ENCODE data around the gene DNAH11.
A peak's percentile ranks its signal among the peaks of the same experiment; 100 is the strongest.

The DNAH11 gene

DNA sequence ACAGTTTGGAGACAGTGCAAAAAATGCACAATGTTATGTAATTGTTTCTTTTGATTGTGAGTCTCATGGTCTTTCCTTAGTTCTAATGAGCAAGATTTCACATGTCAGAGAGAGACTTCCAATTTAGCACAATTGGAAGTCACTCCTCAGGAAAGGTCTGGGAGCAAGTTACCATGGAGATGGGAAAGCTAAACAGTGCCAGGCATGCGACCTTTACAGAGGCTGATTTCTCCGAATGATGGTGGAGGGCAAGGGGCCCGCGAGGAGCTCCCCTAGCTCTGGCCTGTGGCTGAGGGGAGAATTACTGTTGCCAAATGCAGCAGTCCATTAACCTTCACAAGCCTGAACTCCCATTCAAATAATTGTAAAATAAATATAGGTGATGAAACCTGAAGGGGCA is 343.6 kb downstream of the DNAH11 start:
- no peak for DNase-seq (ENCODE audit: low read depth)
- TF ChIP-seq, protein P1, sequence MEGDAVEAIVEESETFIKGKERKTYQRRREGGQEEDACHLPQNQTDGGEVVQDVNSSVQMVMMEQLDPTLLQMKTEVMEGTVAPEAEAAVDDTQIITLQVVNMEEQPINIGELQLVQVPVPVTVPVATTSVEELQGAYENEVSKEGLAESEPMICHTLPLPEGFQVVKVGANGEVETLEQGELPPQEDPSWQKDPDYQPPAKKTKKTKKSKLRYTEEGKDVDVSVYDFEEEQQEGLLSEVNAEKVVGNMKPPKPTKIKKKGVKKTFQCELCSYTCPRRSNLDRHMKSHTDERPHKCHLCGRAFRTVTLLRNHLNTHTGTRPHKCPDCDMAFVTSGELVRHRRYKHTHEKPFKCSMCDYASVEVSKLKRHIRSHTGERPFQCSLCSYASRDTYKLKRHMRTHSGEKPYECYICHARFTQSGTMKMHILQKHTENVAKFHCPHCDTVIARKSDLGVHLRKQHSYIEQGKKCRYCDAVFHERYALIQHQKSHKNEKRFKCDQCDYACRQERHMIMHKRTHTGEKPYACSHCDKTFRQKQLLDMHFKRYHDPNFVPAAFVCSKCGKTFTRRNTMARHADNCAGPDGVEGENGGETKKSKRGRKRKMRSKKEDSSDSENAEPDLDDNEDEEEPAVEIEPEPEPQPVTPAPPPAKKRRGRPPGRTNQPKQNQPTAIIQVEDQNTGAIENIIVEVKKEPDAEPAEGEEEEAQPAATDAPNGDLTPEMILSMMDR (IDR thresholded peaks at IDR 0.05; ENCODE audit: low read length, missing control alignments) = no peak
- H3K4me3 ChIP-seq (replicated peaks; ENCODE audit: low read depth, low read length) = no peak overlapping the region

DNA sequence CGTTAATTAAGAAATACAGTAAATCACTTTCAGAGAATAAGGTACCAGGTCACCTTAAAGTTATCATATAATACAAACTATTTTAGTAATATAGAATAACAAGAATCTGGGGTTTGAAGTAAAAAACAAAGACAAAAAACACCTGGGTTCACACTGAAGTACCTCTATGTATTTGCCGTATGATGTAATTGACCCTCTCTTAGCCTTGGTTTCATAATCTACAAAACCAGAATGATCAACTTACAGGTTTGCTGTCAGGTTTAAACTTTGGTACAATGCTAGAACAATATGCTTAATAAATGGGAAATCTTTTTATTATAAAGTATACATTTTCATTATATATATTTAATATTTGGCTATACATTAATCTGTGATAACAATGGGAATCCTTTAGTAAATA is 344.5 kb downstream of the DNAH11 start:
- TF ChIP-seq, protein P1 (IDR thresholded peaks at IDR 0.05; ENCODE audit: low read length, missing control alignments) = no peak
- no peak overlapping the region for H3K4me3 ChIP-seq (replicated peaks; ENCODE audit: low read depth, low read length)
- DNase-seq (ENCODE audit: low read depth) = no peak

DNA sequence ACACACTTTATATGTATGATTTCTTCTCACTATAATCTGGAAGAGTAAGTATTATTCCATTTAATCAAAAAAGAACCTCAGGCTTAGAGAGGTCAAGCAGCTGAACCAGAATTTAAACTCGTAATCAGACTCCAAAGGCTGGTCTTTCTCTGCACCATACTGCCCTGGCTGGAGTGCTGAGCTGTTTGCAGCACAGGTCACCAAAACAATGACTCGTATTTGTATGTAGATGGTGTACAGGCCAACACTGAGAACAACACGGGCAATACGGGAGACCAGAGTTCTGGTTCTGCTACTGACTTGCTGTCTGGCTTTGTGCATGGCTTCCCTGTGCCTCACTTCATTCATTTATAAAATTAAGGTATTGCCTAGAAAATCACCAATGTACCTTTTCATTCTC is 344.9 kb downstream of the DNAH11 start:
- TF ChIP-seq, protein P1 (IDR thresholded peaks at IDR 0.05; ENCODE audit: low read length, missing control alignments) = no peak
- DNase-seq (ENCODE audit: low read depth) = no peak
- H3K4me3 ChIP-seq (replicated peaks; ENCODE audit: low read depth, low read length) = no peak overlapping the region

DNA sequence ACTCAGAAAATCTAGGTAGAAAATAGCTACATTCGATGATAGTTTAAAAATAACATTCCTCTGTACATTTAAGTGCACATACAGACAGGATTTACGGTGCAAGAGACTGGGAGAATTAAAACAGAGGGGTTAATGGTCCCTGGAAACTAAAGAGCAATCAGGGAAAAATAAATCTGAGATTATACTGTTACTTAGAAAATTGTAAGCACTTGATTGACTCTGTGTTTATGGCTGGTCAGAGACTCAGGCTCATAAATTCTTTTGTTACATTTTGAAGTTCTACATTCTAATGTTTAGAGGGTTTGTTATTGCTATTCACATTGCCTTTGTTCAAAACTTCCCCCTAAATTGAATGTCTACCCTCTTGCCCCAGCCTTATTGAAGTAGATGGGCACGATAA is 348.5 kb downstream of the DNAH11 start:
- TF ChIP-seq, protein P1 (IDR thresholded peaks at IDR 0.05; ENCODE audit: low read length, missing control alignments) = no peak
- DNase-seq (ENCODE audit: low read depth) = no peak

DNA sequence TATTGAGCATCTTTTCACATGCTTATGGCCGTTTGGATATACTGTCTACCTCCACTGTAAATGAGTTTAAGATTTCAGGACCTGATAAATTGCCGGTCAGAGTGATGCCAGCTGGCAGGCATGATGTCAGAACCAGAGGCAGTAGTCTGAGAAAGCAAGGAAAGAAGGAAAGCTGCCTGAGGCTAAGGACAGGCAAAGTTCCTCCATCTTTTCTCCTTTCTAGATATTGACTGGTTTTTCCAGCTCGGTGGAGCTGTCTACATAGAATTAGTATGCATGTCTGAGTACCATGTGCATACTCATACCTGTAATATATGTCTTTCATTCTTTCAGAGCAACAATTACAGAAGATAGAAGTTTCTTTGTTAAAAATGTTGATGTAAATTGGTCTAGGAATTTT is 350.6 kb downstream of the DNAH11 start:
- TF ChIP-seq, protein P1 (IDR thresholded peaks at IDR 0.05; ENCODE audit: low read length, missing control alignments) = no peak
- H3K4me3 ChIP-seq (replicated peaks; ENCODE audit: low read depth, low read length) = no peak overlapping the region
- no peak for DNase-seq (ENCODE audit: low read depth)

More for the DNA sequence above, 348.5 kb downstream of the DNAH11 start:
- H3K4me3 ChIP-seq (replicated peaks; ENCODE audit: low read depth, low read length) = no peak overlapping the region

DNA sequence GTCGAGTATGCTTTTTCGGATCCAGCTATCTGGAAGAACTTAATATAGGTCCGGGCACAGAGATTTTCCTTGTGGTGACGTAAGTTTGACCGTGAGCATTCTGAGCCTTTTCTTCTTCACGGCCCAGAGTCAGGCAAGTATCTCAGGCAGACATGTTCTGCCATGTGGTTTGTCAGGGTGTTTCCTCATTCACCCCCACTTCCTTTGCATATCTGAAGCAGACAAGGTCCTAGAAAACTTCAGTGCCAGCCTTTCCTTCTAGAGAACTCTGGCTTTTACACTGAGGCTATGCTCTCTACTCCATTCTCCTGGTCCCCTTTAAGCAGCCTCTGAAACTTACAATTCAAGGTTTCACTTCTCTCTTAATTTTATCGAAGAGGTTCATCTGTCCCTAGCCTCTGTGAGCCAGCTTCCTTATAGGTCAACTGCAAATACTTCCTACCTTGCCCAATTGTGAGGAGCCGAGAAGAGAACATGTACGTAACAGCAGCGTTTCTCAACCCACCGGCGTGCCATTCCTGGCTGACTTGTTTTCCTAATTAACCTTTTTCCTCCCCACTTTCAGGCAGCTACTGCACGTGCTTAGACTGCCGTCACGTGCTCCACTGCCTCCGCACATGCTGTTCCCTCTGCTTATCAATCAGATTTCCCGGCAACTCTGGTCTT is 355.6 kb downstream of the DNAH11 start:
- DNase-seq (ENCODE audit: low read depth) = no peak
- TF ChIP-seq, protein P1 (IDR thresholded peaks at IDR 0.05; ENCODE audit: low read length, missing control alignments) = no peak
- no peak overlapping the region for H3K4me3 ChIP-seq (replicated peaks; ENCODE audit: low read depth, low read length)

DNA sequence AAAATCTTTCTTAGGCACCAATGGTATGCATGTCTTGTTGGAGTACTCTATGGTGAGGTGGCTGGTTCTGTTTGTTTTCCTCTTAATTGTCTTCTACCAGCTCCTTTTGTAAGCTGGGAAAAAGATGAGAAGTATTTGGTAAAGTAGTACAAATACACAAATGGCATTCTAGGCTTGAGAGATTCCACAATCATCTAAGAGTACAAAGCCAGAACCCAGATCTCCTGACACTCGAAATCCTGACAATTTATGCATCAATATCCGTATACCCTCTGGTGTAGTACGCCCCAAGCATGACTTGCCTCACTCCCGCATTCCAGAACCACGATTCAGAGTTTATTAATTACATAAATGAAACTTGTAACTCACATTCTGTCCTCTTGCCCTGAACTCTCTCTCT is 359.4 kb downstream of the DNAH11 start:
- no peak overlapping the region for H3K4me3 ChIP-seq (replicated peaks; ENCODE audit: low read depth, low read length)
- DNase-seq (ENCODE audit: low read depth) = peak; percentile 34
- TF ChIP-seq, protein P1 (IDR thresholded peaks at IDR 0.05; ENCODE audit: low read length, missing control alignments) = no peak
